RWPE1 (cell line): Measurements from ENCODE around the gene LONP1.

Experiments
- CTCF ChIA-PET: fragments of 350-600 bp; sonication (Branson Sonifier 250); formaldehyde crosslinking; extraction: SDS; loops from one replicate; lab custom pipeline; 2021; lab: Yijun Ruan, JAX
- POLR2A ChIA-PET: fragments of 400-600 bp; formaldehyde crosslinking; extraction: SDS; loops from one replicate; lab custom pipeline; 2020; ENCODE audit warnings: antibody characterized with exemption; ENCODE audit not compliant: low non-redundant PET; lab: Yijun Ruan, JAX
- DNase-seq: peaks from one replicate; pipeline ENCODE4 v3.0.0; 2012; ENCODE audit warnings: low spot score
- H3K27ac ChIP-seq: fragments of 450-650 bp; 2 replicates; pipeline ENCODE4 v1.5.1; 2017
- TF ChIP-seq, protein P1 (sequence below): fragments of 450-650 bp; conservative IDR thresholded peaks from 2 replicates; pipeline ENCODE4 v1.5.1; 2017; ENCODE audit warnings: low read depth, mild to moderate bottlenecking

The LONP1 gene

DNA sequence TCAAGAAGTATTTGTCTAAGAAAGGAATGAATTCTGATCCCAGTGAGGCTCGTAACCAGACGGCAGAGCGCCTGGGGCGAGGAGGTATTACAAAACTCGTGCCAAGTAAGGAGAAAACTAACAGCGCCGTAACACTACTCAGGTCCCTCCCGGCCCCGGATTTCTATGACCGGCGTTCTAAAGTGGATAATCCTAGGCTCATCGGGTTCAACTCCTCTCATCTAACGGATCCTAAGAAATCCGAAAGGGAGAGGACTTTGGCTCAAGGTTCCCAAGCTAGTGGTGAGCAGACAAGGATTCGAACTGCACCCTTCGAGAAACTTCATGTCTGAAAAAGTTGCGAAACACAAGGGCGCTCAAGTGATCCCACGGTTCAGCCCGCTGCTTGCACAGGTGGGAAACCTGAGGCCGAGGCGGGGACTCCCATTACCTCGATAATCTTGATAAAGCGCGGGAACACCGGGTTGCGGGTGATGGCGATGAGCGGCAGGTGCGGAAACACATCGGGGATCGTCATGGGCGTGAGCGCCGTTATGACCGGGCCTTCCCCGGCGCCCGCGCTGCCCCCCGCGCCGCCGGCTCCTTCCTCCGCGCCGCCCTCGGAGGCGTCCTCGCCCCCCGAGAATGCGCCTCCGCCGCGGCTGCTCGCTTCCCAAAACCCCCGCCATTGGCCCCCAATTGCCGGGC is 529 bp downstream of the LONP1 start:
- peak; percentile 29 for DNase-seq
- ChIA-PET CTCF (interaction anchor here (0.6 to 0.7 kb wide), 2 partner anchors 10 to 642 kb away, joined by 3 to 4 read pairs; partner anchors contain the start of gene CLPP), POLR2A (no interaction called here)
- TF ChIP-seq, protein P1, sequence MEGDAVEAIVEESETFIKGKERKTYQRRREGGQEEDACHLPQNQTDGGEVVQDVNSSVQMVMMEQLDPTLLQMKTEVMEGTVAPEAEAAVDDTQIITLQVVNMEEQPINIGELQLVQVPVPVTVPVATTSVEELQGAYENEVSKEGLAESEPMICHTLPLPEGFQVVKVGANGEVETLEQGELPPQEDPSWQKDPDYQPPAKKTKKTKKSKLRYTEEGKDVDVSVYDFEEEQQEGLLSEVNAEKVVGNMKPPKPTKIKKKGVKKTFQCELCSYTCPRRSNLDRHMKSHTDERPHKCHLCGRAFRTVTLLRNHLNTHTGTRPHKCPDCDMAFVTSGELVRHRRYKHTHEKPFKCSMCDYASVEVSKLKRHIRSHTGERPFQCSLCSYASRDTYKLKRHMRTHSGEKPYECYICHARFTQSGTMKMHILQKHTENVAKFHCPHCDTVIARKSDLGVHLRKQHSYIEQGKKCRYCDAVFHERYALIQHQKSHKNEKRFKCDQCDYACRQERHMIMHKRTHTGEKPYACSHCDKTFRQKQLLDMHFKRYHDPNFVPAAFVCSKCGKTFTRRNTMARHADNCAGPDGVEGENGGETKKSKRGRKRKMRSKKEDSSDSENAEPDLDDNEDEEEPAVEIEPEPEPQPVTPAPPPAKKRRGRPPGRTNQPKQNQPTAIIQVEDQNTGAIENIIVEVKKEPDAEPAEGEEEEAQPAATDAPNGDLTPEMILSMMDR = no peak
- peak overlapping the region; percentile 96 for H3K27ac ChIP-seq

DNA sequence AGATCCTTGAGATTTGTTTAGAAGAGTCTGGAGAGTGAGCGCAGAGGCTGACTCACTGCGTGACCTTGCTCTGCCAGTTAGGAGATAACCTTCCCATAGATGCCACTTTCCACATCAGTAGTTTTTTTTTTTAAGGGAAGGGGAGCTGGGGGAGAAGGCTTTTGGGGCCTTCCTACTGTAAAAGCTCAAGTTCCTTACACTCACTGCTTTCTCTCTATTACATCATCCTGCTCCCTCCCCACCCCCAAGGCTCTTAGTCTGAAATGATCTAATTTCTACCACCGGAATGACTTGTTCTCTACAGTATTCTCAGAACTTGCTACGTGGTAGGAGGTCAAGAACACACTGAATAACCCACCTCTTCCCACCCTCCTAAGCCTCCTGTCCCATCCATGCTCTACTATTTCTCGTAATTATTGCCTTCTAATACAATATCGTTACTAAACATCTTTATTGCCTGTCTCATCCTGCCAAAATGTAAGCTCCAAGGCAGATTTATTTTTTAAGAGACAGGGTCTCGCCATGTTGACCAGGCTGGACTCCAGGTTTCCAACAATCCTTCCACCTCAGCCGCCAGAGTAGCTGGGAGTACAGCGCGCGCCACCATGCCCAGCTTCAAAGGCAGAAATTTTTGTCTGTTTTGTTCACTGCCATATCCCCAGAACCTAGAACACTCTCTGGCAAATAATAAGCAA is 1.2 kb downstream of the LONP1 start:
- peak overlapping the region; percentile 96 for H3K27ac ChIP-seq
- DNase-seq = peak; percentile 58
- ChIA-PET POLR2A (interaction anchor here (0.7 kb wide), 1 partner anchor 27 kb away, joined by 4 read pairs; no protein-coding TSS in a partner anchor), CTCF (interaction anchor here (0.6 kb wide), 2 partner anchors 10 to 170 kb away, joined by 4 read pairs; no protein-coding TSS in a partner anchor)
- TF ChIP-seq, protein P1 = no peak

DNA sequence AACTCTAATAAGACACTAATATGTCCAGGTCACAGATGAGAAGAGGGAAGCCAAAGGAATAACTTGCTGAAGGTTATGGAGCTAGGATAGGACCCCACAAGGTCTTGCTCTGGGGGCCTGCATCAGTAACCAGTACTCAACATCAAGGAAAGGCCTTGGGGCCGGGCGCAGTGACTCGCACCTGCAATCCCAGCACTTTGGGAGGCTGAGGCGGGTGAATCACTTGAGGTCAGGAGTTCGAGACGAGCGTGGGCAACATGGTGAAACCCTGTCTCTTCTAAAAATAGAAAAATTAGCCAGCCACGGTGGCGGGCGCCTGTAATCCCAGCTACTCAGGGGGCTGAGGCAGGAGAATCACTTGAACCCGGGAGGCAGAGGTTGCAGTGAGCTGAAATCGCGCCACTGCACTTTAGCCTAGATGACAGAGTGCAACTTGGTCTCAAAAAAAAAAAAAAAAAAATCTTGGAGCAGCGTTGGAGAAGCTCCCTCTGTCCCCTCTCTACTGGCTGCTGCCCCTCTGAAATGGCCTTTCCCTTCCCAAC is 1.8 kb downstream of the LONP1 start:
- no peak for DNase-seq
- POLR2A ChIA-PET = interaction anchor here (0.7 kb wide), 1 partner anchor 26 kb away, joined by 4 read pairs; no protein-coding TSS in a partner anchor
- CTCF ChIA-PET = interaction anchor here (0.6 kb wide), 1 partner anchor 170 kb away, joined by 4 read pairs; no protein-coding TSS in a partner anchor
- TF ChIP-seq, protein P1 = no peak
- H3K27ac ChIP-seq = peak overlapping the region; percentile 96

DNA sequence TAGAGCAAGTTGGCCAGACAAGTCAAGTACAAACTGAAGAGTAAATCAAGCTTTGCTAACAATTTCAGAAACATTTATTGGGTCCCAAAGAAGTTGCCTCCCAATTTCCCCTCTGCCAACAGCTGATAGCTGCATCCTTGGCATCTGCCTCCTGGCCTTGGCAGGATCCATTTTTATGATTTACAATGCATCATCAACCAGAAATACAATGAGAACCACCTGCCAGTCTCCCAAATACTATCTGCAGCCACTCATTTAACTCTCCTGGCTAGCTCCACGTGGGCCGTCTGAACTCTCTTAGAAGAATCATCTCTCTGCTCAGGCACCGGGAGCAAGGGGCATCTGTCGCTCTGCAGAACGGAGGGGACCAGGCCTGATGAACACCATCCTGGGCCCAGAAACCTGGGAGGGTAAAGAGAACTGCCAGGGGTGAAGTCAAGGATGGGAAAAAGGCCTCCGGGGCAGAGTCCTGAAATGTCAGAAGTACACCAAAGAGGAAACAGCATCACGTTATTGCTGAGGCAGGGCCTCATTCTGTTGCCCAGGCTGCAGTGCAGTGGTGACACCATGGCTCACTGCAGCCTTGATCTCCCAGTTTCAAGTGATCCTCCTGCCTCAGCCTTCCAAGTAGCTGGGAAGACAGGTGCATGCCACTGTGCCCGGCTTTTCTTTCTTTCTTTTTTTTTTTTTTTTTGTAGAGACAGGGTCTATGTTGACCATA is 2.6 kb downstream of the LONP1 start:
- CTCF ChIA-PET = interaction anchor here (0.6 kb wide), 1 partner anchor 168 kb away, joined by 5 read pairs; no protein-coding TSS in a partner anchor
- H3K27ac ChIP-seq = peak overlapping the region; percentile 96
- TF ChIP-seq, protein P1 = no peak
- POLR2A ChIA-PET = interaction anchor here (0.6 kb wide), 1 partner anchor 261 kb away, joined by 3 read pairs; no protein-coding TSS in a partner anchor
- DNase-seq = no peak

DNA sequence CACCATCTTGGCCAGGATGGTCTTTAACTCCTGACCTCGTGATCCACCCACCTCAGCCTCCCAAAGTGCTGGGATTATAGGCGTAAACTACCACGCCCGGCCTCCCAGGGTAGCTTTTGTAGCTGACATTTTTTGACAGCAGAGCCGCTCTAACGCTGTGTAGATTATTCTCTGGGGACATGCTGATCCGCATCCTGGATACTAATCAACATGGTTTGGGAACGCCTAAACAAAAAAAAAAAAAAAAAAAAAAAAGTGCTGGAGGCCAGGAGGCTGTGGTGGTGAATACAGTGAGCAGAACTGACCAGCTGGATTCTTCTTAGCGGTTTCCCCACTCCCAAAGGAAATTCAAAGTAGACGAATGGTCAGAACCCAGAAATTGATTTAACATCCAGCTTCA is 5.1 kb downstream of the LONP1 start:
- TF ChIP-seq, protein P1 = no peak
- DNase-seq = no peak
- H3K27ac ChIP-seq = no peak overlapping the region
- POLR2A ChIA-PET = interaction anchor here (0.7 kb wide), 1 partner anchor 92 kb away, joined by 7 read pairs; the partner anchor contains the start of genes SAFB and SAFB2
- CTCF ChIA-PET = no interaction called here
